Liver (tissue), 9 donors: ENCODE results near the gene RSRC1. TPM values are rescaled to one million over a fixed set of nuclear protein-coding genes. Genes with fewer than 3 reads are reported as not detected.

Source experiments
- DNase-seq: peaks from one replicate; pipeline ENCODE4 v3.0.0-alpha.2; 2017; ENCODE audit warnings: low spot score
- H3K27ac ChIP-seq, 2 donors: one replicate each; pipeline ENCODE4 v1.7.0; 2013; ENCODE audit warnings: inconsistent platforms in 2 of 2, low read length in 2 of 2, control low read depth in 1 of 2, low read depth in 1 of 2, mild to moderate bottlenecking in 1 of 2
- H3K27me3 ChIP-seq, 4 donors: one replicate each; pipeline versions ENCODE4 v1.6.1 to v1.7.0; 2013; ENCODE audit warnings: low read length in 3 of 4, inconsistent platforms in 1 of 4, mild to moderate bottlenecking in 1 of 4, moderate library complexity in 1 of 4; ENCODE audit not compliant: control insufficient read depth in 4 of 4, insufficient read depth in 4 of 4
- H3K36me3 ChIP-seq, 4 donors: one replicate each; pipeline versions ENCODE4 v1.6.1 to v1.7.0; 2013; ENCODE audit warnings: low read length in 3 of 4, mild to moderate bottlenecking in 3 of 4, low read depth in 1 of 4, moderate library complexity in 1 of 4; ENCODE audit not compliant: control insufficient read depth in 4 of 4, insufficient read depth in 3 of 4
- H3K4me1 ChIP-seq, 4 donors: one replicate each; pipeline versions ENCODE4 v1.6.1 to v1.7.0; 2013; ENCODE audit warnings: low read length in 3 of 4, mild to moderate bottlenecking in 3 of 4, moderate library complexity in 1 of 4; ENCODE audit not compliant: control insufficient read depth in 4 of 4, insufficient read depth in 4 of 4
- H3K4me3 ChIP-seq, 3 donors: one replicate each; pipeline versions ENCODE4 v1.6.1 to v1.7.0; 2013; ENCODE audit warnings: low read length in 3 of 3, control low read depth in 1 of 3, low read depth in 1 of 3, mild to moderate bottlenecking in 1 of 3
- H3K9ac ChIP-seq, 2 donors: one replicate each; pipeline ENCODE4 v1.7.0; 2013; ENCODE audit warnings: low read length in 2 of 2, mild to moderate bottlenecking in 2 of 2, moderate library complexity in 2 of 2, control low read depth in 1 of 2, low read depth in 1 of 2
- H3K9me3 ChIP-seq, 4 donors: one replicate each; pipeline versions ENCODE4 v1.6.1 to v1.7.0; 2013; ENCODE audit warnings: low read length in 3 of 4; ENCODE audit not compliant: control insufficient read depth in 4 of 4
- CTCF ChIP-seq: fragments of 150-350 bp; IDR thresholded peaks from 2 replicates; pipeline ENCODE4 v1.5.1; 2017; ENCODE audit warnings: improper control_type of control experiment, low read depth, low read length; ENCODE audit not compliant: missing input control
- EGR1 ChIP-seq, 2 donors: IDR thresholded peaks; 2 replicates each; pipeline ENCODE4 v1.6.1; 2016 to 2018; ENCODE audit warnings: antibody characterized with exemption in 2 of 2, low read depth in 2 of 2
- FOXA1 ChIP-seq: IDR thresholded peaks from 2 replicates; pipeline ENCODE4 v1.6.1; 2016; ENCODE audit warnings: antibody characterized with exemption
- FOXA2 ChIP-seq: IDR thresholded peaks from 2 replicates; pipeline ENCODE4 v1.6.1; 2016; ENCODE audit warnings: antibody characterized with exemption
- GABPA ChIP-seq, 2 donors: IDR thresholded peaks in 1 of 2; conservative IDR thresholded peaks in 1 of 2; 2 replicates each; pipeline ENCODE4 v1.6.1; 2016; ENCODE audit warnings: antibody characterized with exemption in 2 of 2, mild to moderate bottlenecking in 1 of 2, moderate library complexity in 1 of 2
- HNF4A ChIP-seq, 2 donors: conservative IDR thresholded peaks; 2 replicates each; pipeline ENCODE4 v1.6.1; 2016; ENCODE audit warnings: antibody characterized with exemption in 2 of 2, mild to moderate bottlenecking in 2 of 2
- HNF4G ChIP-seq: IDR thresholded peaks from 2 replicates; pipeline ENCODE4 v1.6.1; 2016; ENCODE audit warnings: antibody characterized with exemption
- NR2F2 ChIP-seq: IDR thresholded peaks from 2 replicates; pipeline ENCODE4 v1.6.1; 2016; ENCODE audit warnings: antibody characterized with exemption
- RAD21 ChIP-seq, 2 donors: IDR thresholded peaks; 2 replicates each; pipeline ENCODE4 v1.6.1; 2016; ENCODE audit warnings: antibody characterized with exemption in 2 of 2, mild to moderate bottlenecking in 2 of 2
- RXRA ChIP-seq, 2 donors: IDR thresholded peaks; 2 replicates each; pipeline ENCODE4 v1.6.1; 2017 to 2018; ENCODE audit warnings: antibody characterized with exemption in 2 of 2, mild to moderate bottlenecking in 1 of 2
- SP1 ChIP-seq: IDR thresholded peaks from 2 replicates; pipeline ENCODE4 v1.6.1; 2018; ENCODE audit warnings: antibody characterized with exemption, mild to moderate bottlenecking
- TAF1 ChIP-seq: conservative IDR thresholded peaks from 2 replicates; pipeline ENCODE4 v1.6.1; 2016; ENCODE audit warnings: antibody characterized with exemption, mild to moderate bottlenecking
- YY1 ChIP-seq: IDR thresholded peaks from 2 replicates; pipeline ENCODE4 v1.6.1; 2016; ENCODE audit warnings: antibody characterized with exemption, mild to moderate bottlenecking
- WGBS: extraction: QIAGEN DNeasy Blood & Tissue Kit; methylation state at CpG from one replicate; pipeline ENCODE4 v1.1.7; 2013; 5-methylcytosine and 5-hydroxymethylcytosine counted together
- polyA plus RNA-seq, 2 donors: library from polyadenylated mRNA; stranded (reverse) in 1 of 2; unstranded in 1 of 2; fragments of 200-250 nt in 1 of 2; fragments of >200 nt in 1 of 2; fragmentation: Nextera tagmentation in 1 of 2; extraction: Ambion mirVana in 1 of 2; gene quantifications; one replicate each; pipeline versions ENCODE4 v1.2.1 to v1.2.3, GENCODE V29; 2013 to 2015
- total RNA-seq, 2 donors: library from RNA; depleted of rRNA; stranded (reverse); fragments of >200 nt; gene quantifications; one replicate each; pipeline ENCODE4 v1.2.3, GENCODE V29; 2014
- TF ChIP-seq, protein P1 (sequence below): IDR thresholded peaks from 2 replicates; pipeline ENCODE4 v1.6.1; 2016; ENCODE audit warnings: antibody characterized with exemption, mild to moderate bottlenecking
- TF ChIP-seq, protein P2 (sequence below): IDR thresholded peaks from 2 replicates; pipeline ENCODE4 v1.6.1; 2016; ENCODE audit warnings: antibody characterized with exemption
- TF ChIP-seq, protein P3 (sequence below): IDR thresholded peaks from 2 replicates; pipeline ENCODE4 v1.6.1; 2016; ENCODE audit warnings: antibody characterized with exemption
- TF ChIP-seq, protein P4 (sequence below): IDR thresholded peaks from 2 replicates; pipeline ENCODE4 v1.6.1; 2016; ENCODE audit warnings: antibody characterized with exemption
- donor health status: healthy.
- donor health status: healthy.
- donor health status: healthy.
- donor health status: healthy.
- donor health status: healthy.

Gene RSRC1
- total and polyA plus RNA-seq, 4 donors = 7.2 to 30.3 (median 20.7) TPM

- H3K4me3 ChIP-seq = no peak overlapping the region
- H3K36me3 ChIP-seq = no peaks in the 10 kb centered on the region
- no peaks in the 10 kb centered on the region for H3K9me3 ChIP-seq
- no peak for DNase-seq
- no peak overlapping the region for H3K9ac ChIP-seq
- H3K4me1 ChIP-seq = no peaks in the 10 kb centered on the region
- H3K27me3 ChIP-seq = no peaks in the 10 kb centered on the region
- no peak overlapping the region for H3K27ac ChIP-seq
- no peak for TF ChIP-seq HNF4G
- TF ChIP-seq HNF4A (conservative IDR thresholded peaks at IDR 0.05) = no peak
- TF ChIP-seq FOXA2 = no peak
- WGBS = 88% methylated on average over 1 of the region's 1 CpG
Measured at GRCh38 chr3:158244274-158244673, 134.4 kb downstream of the RSRC1 start.

- H3K9me3 ChIP-seq = no peaks in the 10 kb centered on the region
- H3K9ac ChIP-seq = no peak overlapping the region
- no peak overlapping the region for H3K27ac ChIP-seq
- H3K4me3 ChIP-seq = no peak overlapping the region
- DNase-seq = no peak
- no peaks in the 10 kb centered on the region for H3K36me3 ChIP-seq
- no peak for TF ChIP-seq HNF4A (conservative IDR thresholded peaks at IDR 0.05)
- TF ChIP-seq, protein P1, sequence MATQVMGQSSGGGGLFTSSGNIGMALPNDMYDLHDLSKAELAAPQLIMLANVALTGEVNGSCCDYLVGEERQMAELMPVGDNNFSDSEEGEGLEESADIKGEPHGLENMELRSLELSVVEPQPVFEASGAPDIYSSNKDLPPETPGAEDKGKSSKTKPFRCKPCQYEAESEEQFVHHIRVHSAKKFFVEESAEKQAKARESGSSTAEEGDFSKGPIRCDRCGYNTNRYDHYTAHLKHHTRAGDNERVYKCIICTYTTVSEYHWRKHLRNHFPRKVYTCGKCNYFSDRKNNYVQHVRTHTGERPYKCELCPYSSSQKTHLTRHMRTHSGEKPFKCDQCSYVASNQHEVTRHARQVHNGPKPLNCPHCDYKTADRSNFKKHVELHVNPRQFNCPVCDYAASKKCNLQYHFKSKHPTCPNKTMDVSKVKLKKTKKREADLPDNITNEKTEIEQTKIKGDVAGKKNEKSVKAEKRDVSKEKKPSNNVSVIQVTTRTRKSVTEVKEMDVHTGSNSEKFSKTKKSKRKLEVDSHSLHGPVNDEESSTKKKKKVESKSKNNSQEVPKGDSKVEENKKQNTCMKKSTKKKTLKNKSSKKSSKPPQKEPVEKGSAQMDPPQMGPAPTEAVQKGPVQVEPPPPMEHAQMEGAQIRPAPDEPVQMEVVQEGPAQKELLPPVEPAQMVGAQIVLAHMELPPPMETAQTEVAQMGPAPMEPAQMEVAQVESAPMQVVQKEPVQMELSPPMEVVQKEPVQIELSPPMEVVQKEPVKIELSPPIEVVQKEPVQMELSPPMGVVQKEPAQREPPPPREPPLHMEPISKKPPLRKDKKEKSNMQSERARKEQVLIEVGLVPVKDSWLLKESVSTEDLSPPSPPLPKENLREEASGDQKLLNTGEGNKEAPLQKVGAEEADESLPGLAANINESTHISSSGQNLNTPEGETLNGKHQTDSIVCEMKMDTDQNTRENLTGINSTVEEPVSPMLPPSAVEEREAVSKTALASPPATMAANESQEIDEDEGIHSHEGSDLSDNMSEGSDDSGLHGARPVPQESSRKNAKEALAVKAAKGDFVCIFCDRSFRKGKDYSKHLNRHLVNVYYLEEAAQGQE = no peak
- TF ChIP-seq, protein P2, sequence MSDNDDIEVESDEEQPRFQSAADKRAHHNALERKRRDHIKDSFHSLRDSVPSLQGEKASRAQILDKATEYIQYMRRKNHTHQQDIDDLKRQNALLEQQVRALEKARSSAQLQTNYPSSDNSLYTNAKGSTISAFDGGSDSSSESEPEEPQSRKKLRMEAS = no peak
- no peak for TF ChIP-seq EGR1 (IDR thresholded peaks at IDR 0.05; ENCODE audit: low read depth in 2 of 2)
- no peak for TF ChIP-seq GABPA (IDR thresholded peaks at IDR 0.05 in 1 of 2, conservative IDR thresholded peaks at IDR 0.05 in 1 of 2)
- no peak for TF ChIP-seq TAF1
- no peak for TF ChIP-seq FOXA2
- TF ChIP-seq RAD21 (IDR thresholded peaks at IDR 0.05) = no peak
- TF ChIP-seq YY1 = no peak
- TF ChIP-seq, protein P3, sequence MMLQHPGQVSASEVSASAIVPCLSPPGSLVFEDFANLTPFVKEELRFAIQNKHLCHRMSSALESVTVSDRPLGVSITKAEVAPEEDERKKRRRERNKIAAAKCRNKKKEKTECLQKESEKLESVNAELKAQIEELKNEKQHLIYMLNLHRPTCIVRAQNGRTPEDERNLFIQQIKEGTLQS = no peak
- TF ChIP-seq FOXA1 = no peak
- TF ChIP-seq, protein P4, sequence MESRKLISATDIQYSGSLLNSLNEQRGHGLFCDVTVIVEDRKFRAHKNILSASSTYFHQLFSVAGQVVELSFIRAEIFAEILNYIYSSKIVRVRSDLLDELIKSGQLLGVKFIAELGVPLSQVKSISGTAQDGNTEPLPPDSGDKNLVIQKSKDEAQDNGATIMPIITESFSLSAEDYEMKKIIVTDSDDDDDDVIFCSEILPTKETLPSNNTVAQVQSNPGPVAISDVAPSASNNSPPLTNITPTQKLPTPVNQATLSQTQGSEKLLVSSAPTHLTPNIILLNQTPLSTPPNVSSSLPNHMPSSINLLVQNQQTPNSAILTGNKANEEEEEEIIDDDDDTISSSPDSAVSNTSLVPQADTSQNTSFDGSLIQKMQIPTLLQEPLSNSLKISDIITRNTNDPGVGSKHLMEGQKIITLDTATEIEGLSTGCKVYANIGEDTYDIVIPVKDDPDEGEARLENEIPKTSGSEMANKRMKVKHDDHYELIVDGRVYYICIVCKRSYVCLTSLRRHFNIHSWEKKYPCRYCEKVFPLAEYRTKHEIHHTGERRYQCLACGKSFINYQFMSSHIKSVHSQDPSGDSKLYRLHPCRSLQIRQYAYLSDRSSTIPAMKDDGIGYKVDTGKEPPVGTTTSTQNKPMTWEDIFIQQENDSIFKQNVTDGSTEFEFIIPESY = no peak
- TF ChIP-seq HNF4G = no peak
- TF ChIP-seq SP1 = no peak
- no peak for TF ChIP-seq RXRA (IDR thresholded peaks at IDR 0.05)
- TF ChIP-seq NR2F2 = no peak
- no peak for TF ChIP-seq CTCF
- no peaks in the 10 kb centered on the region for H3K27me3 ChIP-seq
- H3K4me1 ChIP-seq = no peaks in the 10 kb centered on the region
- WGBS = 94% methylated on average over 3 of the region's 3 CpGs
Measured at GRCh38 chr3:158247288-158247687, 137.4 kb downstream of the RSRC1 start.
